Esophagus muscularis mucosa (tissue), 3 donors: ENCODE results near the gene CHN1.

Experiments
- POLR2A ChIP-seq: fragments of 450-650 bp; IDR thresholded peaks from one replicate; pipeline ENCODE4 v1.6.1; 2017; ENCODE audit warnings: antibody characterized with exemption, moderate library complexity, mild to moderate bottlenecking, low read depth
- TF ChIP-seq, protein P1 (sequence below), 3 experiments: fragments of 200-600 bp in 2 of 3; fragments of 450-650 bp in 1 of 3; sonication (generic) in 2 of 3; IDR thresholded peaks; one replicate each; pipeline ENCODE4 v1.5.1; 2017 to 2019; ENCODE audit warnings: antibody characterized with exemption in 3 of 3, mild to moderate bottlenecking in 2 of 3, moderate library complexity in 1 of 3

DNA sequence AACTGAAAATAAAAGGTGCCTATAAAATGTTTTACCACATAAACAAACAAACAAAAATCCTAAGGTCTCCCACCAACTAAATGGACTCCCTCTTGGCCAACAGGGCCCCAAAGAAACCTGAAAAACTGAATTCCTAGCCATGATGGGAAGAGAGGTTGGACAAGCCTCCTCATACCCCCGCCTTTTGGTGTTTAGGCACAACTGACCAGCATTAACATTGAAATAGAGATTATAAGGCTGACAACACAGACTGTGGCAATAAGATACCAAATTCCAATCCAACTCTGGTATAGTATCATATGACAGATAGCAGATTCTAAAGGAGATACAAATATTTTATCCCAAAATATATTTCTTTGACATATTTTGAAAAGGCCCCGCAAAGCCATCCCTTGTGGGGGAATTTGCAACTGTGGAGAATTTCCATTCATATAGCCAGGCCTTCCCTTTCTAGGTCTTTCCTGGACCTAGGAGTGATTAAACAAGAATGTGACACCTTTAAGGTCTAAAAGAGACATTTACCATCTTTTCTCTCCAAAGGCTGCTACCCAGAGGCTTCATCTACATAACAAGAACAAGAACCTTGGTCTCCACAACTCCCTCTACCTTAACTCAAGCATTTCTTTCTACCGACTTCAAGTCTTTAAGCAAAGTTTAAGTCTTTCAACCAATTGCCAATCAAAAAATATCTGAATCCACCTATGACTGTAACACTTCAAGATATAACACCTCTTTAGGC is 80.0 kb downstream of the CHN1 start:
- TF ChIP-seq, protein P1, sequence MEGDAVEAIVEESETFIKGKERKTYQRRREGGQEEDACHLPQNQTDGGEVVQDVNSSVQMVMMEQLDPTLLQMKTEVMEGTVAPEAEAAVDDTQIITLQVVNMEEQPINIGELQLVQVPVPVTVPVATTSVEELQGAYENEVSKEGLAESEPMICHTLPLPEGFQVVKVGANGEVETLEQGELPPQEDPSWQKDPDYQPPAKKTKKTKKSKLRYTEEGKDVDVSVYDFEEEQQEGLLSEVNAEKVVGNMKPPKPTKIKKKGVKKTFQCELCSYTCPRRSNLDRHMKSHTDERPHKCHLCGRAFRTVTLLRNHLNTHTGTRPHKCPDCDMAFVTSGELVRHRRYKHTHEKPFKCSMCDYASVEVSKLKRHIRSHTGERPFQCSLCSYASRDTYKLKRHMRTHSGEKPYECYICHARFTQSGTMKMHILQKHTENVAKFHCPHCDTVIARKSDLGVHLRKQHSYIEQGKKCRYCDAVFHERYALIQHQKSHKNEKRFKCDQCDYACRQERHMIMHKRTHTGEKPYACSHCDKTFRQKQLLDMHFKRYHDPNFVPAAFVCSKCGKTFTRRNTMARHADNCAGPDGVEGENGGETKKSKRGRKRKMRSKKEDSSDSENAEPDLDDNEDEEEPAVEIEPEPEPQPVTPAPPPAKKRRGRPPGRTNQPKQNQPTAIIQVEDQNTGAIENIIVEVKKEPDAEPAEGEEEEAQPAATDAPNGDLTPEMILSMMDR (IDR thresholded peaks at IDR 0.05): no peak
- no peak for TF ChIP-seq POLR2A
